HG03354 (cell line): ENCODE measurements around the gene CREB3L2.
A peak's percentile ranks its signal among the peaks of the same experiment; 100 is the strongest.
"Not testable (repeated sequence)": the region's sequence is repeated elsewhere in the genome, so short reads cannot be mapped to it uniquely, and the experiment has no call there.

Experiments
- ATAC-seq: cut with Tn5 transposase; IDR thresholded peaks from one replicate; pipeline ENCODE4 v1.9.1; 2021; ENCODE audit warnings: mild to moderate bottlenecking; ENCODE audit not compliant: unreplicated experiment, poor library complexity, severe bottlenecking

CREB3L2 gene

DNA sequence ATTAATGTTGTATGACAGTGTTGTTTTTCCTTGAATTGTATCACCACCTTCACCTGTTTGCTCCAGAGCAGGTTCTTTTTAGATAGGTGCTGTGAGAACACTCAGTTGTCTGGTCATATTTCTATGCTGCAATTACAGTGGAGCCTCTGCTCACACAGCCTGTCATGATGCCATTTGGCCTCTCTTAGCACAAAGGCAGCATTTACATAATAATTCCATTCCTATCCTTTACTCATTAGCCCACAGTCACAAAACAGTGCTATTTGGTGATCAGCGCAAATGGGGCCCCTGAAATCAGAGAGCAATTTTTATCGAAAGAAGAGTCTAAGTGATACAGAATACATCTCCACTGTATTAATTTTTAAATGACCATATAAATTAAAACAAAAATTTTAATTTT lies 141.3 kb downstream of the CREB3L2 start:
- no peak for ATAC-seq

DNA sequence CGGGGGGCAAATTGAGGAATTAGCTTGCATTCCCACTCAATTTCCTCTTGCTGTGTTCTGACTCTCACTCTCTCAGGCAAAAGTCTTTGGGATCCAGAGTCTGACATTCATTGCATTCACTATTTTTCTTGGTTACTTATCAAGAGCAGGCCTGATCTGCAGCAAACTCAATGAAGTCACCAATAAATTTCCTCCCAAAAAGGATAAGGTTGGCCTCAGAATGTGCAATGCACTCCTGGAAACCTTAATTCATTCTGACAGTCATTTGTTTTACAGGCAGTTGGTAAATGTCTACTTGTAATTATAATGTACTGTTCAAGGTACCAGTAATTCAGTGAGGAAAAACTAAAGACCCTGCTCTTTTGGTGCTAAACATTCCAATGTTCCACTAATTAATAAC lies 148.8 kb downstream of the CREB3L2 start:
- no peak for ATAC-seq

GRCh38 chr7:137852108-137852507 lies 149.8 kb downstream of the CREB3L2 start:
- ATAC-seq, result no peak

GRCh38 chr7:137850972-137851945 lies 150.6 kb downstream of the CREB3L2 start:
- ATAC-seq, result no peak

DNA sequence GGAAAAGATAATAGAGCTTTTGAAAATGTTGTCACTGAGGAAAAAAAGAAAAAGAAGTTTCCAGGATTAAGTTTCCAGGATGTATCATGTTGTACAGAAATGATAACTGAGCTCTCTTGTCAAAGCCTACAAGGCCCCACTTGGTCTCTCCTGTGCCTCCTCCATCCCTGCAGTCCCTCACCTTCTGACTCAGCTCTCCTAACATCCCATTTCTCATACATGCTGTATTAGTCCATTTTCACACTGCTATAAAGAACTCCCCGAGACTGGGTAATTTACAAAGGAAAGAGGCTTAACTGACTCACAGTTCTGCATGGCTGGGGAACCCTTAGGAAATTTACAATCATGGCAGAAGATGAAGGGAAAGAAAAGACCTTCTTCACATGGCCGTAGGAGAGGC lies 151.3 kb downstream of the CREB3L2 start:
- no peak for ATAC-seq

DNA sequence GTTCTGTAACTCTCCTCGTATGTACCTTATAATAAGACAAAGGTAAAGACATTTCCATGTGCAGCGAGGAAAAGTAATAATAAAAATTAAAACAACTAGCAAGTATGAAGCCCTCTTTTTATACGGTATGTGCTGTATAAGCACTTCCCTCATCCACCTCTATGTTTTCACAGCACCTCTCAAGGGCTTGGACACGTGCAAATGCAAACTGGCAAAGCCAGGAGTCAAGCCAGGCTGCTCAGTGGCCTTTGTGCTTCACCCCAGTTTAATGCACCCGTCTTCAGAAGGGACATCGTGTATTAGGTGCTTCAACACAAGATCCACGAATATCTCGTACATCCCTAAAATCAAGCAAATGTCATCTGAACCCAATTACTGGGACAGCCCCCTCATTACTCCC lies 153.8 kb downstream of the CREB3L2 start:
- ATAC-seq, result no peak

DNA sequence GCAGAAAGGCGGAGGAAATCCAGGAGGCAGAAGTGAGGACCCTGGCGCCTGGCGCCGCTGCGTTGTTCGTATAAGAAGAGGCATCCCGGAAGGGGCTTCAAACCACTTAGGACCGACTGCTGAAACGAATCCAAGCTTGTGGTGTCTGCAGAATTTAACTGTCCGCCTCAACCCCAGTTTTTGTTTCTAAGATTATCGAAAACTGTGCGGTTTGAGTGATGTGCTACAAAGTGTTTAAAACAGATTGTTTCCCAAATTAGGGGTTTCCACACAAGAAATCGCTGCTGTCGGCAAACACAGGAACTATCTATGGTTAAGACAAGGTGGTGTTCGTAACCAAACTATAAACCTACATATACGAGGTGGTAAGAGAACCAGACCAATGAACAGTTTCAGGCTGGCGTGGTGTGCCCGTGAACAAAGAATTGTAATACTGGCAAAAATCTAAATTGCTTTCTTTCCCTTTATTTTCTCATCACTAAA lies 154.3 kb downstream of the CREB3L2 start:
- peak; percentile 11 for ATAC-seq

DNA sequence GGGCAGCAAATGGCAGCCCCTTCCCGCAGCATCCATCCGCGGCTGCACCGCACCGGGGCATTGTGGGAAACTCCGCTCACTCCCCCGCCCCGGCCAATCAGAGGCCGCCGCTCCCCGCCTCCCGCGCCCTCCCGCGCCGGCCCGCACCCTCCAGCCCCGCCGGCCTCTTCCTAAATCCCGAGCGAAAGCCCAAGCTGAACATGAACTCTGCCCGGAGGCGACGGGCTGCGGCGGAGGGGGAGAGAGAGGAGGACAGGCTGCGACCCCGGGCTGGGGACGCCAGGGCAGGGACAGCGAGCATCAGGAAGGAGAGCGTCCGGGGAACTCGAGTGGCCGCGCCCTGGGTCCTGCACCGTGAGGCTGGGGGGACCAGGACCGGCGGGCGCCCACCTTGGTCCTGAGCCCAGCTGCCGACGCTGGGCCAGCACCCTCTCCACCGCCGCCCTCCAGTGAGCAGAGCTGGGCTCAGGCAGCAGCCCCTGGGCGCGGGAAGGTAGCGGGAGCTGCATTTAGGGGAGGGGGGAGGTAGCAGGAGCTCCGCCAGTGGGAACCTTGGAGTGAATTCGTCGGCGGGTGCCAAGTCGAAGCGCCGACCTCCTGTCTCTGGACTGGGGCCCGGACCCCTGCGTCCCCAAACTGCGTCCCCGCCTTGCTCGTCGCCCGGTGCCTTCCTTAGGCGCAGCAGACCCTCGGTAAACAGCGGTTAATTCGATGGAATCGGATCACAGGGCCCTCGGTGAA lies 154.9 kb downstream of the CREB3L2 start, which contains the start of gene DGKI:
DGKI (minus strand) TSS at position 148 of the 741 bp plus-strand sequence.
- ATAC-seq, result peak; percentile 64

DNA sequence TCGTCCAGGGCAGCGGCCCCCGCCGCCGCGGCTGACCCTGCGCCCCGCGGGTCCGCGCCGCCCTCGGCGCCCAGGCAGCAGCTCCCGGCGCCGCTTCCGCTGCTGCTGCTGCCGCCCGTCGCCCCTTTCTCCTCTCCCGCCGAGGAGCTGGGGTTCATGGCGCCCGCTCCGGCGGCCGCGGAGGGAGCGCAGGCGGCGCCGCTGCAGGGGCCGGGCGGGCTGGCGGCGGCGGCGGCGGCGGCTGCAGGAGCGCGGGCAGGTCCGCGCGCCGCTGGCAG lies 155.4 kb downstream of the CREB3L2 start:
- ATAC-seq, result peak; percentile 51

GRCh38 chr7:137844677-137845425 lies 157.0 kb downstream of the CREB3L2 start:
- ATAC-seq, result no peak

DNA sequence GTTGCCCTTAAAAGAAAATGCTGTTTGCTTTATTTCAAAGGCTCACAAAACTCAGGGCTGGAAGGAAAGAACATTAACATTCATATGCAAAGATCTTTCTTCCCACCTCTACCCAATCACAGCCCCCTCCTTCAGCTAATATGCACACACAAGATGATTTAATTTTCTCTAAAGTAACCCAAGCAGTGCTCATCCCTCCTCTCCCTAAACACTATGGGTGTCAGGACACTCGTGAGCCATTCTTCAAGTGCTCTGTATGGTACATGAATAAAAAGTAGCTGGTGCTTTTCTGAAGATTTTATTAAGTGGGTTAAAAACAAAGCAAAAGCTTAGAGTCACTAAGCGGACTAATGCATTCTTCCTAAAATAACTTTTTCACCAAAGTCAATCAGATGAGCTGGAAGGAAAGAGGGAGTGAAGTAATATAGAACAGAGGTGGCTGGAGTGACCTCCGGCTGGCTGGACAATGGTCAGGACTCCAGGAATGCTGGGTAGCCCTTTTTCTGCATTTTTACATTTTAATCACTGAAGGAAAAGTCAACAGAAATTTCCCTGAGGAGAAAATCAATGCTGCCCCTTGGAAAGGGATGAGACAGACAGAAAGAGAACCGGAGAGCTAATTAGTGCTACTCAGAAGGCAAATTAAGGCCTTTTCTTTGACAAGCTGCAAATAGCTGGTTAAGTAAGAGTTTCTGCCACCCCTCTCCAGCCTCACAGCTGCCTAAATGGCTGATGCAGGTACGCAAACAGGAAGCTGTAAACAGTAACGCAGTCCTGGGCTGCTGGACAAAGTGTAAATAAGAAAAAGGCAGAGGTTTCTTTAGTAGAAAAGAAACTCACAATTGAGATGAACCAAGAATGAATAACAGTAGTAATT lies 161.7 kb downstream of the CREB3L2 start:
- ATAC-seq, result no peak

- no peak for ATAC-seq
Measured at GRCh38 chr7:137838706-137839315, 163.1 kb downstream of the CREB3L2 start.

GRCh38 chr7:137836541-137836940 lies 165.3 kb downstream of the CREB3L2 start:
- no peak for ATAC-seq

GRCh38 chr7:137836113-137836509 lies 165.8 kb downstream of the CREB3L2 start:
- no peak for ATAC-seq

GRCh38 chr7:137835486-137836112 lies 166.3 kb downstream of the CREB3L2 start:
- no peak for ATAC-seq

GRCh38 chr7:137834552-137834951 lies 167.3 kb downstream of the CREB3L2 start:
- no peak for ATAC-seq

- ATAC-seq, result not testable (repeated sequence)
Measured at GRCh38 chr7:137832990-137833389, 168.9 kb downstream of the CREB3L2 start.

DNA sequence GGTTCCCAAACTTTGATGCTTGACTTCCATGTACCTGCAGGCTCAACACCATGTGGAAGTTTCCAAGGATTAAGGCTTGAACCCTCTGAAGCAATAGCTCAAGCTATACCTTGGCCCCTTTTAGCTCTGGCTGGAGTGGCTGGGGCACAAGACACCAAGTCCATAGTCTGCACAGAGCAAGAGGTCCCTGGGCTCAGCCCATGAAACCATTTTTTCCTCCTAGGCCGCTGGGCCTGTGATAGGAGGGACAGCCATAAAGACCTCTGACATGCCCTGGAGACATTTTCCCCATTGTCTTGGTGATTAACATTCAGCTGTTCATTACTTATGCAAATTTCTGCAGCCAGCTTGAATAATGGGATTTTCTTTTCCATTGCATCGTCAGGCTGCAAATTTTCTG lies 169.5 kb downstream of the CREB3L2 start:
- ATAC-seq, result no peak
